Measurements from ENCODE around the gene FGB. TPM values are rescaled to one million over a fixed set of nuclear protein-coding genes. Genes with fewer than 3 reads are reported as not detected.

Gene FGB
- total and polyA plus RNA-seq, 2 of the 13 experiments (the other 11 are each of a cell fraction or from before 2014, with no cell fraction given): 226 to 784 TPM

DNA sequence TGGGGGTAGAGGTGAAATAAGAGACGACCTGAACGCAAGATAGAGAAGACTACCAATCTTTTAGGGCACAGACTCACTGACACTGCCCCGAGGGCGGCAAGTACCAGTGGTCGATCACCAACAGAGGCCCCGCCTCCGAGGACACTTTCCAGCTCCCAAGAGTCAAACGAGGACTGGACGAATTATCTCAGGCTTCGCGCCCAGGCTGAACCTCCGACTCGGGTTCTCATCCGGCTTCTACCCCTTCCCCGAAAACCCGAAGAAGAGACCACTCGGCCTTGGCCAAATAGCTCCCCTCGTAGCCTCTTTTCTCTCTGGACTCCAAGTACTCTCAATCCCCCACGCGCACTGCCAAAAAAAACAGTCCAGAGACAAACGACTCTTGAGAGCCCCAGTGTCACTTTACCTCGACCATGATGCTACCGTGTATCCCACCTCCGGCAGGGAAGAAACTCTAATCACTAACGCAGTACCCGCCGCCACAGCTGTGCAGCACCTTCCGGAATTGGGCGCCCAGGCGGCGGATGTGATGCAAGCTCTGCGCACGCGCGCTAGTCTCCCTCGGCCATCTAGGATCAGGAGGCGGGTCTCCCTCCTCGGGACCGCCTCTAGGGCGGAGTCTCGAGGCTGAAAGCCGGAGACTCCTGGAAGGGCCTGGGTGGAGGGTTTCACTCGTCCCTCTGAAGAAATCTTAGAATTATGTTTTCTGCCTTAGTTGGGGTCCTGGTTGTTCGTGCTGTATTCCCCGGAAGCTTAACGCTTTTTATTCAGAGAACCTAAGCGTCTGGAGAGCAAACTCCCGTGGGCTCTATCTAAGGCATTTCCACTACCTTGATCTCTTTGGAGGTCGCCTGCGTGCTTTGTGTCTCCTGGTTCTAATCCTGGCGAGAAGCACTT lies 12.7 kb upstream of the FGB start, which contains the start of gene PLRG1 (continued):
- TF ChIP-seq, protein P1, sequence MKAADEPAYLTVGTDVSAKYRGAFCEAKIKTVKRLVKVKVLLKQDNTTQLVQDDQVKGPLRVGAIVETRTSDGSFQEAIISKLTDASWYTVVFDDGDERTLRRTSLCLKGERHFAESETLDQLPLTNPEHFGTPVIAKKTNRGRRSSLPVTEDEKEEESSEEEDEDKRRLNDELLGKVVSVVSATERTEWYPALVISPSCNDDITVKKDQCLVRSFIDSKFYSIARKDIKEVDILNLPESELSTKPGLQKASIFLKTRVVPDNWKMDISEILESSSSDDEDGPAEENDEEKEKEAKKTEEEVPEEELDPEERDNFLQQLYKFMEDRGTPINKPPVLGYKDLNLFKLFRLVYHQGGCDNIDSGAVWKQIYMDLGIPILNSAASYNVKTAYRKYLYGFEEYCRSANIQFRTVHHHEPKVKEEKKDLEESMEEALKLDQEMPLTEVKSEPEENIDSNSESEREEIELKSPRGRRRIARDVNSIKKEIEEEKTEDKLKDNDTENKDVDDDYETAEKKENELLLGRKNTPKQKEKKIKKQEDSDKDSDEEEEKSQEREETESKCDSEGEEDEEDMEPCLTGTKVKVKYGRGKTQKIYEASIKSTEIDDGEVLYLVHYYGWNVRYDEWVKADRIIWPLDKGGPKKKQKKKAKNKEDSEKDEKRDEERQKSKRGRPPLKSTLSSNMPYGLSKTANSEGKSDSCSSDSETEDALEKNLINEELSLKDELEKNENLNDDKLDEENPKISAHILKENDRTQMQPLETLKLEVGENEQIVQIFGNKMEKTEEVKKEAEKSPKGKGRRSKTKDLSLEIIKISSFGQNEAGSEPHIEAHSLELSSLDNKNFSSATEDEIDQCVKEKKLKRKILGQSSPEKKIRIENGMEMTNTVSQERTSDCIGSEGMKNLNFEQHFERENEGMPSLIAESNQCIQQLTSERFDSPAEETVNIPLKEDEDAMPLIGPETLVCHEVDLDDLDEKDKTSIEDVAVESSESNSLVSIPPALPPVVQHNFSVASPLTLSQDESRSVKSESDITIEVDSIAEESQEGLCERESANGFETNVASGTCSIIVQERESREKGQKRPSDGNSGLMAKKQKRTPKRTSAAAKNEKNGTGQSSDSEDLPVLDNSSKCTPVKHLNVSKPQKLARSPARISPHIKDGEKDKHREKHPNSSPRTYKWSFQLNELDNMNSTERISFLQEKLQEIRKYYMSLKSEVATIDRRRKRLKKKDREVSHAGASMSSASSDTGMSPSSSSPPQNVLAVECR (CRISPR knock-in tag; IDR thresholded peaks at IDR 0.05; ENCODE audit: borderline replicate concordance): peak; percentile 79; the same call in 1 of the 2 replicates
- TF ChIP-seq, protein P2, sequence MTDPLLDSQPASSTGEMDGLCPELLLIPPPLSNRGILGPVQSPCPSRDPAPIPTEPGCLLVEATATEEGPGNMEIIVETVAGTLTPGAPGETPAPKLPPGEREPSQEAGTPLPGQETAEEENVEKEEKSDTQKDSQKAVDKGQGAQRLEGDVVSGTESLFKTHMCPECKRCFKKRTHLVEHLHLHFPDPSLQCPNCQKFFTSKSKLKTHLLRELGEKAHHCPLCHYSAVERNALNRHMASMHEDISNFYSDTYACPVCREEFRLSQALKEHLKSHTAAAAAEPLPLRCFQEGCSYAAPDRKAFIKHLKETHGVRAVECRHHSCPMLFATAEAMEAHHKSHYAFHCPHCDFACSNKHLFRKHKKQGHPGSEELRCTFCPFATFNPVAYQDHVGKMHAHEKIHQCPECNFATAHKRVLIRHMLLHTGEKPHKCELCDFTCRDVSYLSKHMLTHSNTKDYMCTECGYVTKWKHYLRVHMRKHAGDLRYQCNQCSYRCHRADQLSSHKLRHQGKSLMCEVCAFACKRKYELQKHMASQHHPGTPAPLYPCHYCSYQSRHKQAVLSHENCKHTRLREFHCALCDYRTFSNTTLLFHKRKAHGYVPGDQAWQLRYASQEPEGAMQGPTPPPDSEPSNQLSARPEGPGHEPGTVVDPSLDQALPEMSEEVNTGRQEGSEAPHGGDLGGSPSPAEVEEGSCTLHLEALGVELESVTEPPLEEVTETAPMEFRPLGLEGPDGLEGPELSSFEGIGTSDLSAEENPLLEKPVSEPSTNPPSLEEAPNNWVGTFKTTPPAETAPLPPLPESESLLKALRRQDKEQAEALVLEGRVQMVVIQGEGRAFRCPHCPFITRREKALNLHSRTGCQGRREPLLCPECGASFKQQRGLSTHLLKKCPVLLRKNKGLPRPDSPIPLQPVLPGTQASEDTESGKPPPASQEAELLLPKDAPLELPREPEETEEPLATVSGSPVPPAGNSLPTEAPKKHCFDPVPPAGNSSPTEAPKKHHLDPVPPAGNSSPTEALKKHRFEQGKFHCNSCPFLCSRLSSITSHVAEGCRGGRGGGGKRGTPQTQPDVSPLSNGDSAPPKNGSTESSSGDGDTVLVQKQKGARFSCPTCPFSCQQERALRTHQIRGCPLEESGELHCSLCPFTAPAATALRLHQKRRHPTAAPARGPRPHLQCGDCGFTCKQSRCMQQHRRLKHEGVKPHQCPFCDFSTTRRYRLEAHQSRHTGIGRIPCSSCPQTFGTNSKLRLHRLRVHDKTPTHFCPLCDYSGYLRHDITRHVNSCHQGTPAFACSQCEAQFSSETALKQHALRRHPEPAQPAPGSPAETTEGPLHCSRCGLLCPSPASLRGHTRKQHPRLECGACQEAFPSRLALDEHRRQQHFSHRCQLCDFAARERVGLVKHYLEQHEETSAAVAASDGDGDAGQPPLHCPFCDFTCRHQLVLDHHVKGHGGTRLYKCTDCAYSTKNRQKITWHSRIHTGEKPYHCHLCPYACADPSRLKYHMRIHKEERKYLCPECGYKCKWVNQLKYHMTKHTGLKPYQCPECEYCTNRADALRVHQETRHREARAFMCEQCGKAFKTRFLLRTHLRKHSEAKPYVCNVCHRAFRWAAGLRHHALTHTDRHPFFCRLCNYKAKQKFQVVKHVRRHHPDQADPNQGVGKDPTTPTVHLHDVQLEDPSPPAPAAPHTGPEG (CRISPR knock-in tag; IDR thresholded peaks at IDR 0.05): no peak
- TF ChIP-seq ZKSCAN8 (CRISPR knock-in tag; IDR thresholded peaks at IDR 0.05; ENCODE audit: borderline replicate concordance) (no peak), RARA (CRISPR knock-in tag; IDR thresholded peaks at IDR 0.05) (no peak), ATF1 (CRISPR knock-in tag; IDR thresholded peaks at IDR 0.05) (0 out of 2 replicates have a peak, but pooled peaks have one; percentile 33), ZNF501 (CRISPR knock-in tag; IDR thresholded peaks at IDR 0.05) (peak; percentile 89), ZKSCAN5 (CRISPR knock-in tag; IDR thresholded peaks at IDR 0.05) (no peak), ZNF543 (CRISPR knock-in tag; IDR thresholded peaks at IDR 0.05) (no peak)
- TF ChIP-seq, protein P3, sequence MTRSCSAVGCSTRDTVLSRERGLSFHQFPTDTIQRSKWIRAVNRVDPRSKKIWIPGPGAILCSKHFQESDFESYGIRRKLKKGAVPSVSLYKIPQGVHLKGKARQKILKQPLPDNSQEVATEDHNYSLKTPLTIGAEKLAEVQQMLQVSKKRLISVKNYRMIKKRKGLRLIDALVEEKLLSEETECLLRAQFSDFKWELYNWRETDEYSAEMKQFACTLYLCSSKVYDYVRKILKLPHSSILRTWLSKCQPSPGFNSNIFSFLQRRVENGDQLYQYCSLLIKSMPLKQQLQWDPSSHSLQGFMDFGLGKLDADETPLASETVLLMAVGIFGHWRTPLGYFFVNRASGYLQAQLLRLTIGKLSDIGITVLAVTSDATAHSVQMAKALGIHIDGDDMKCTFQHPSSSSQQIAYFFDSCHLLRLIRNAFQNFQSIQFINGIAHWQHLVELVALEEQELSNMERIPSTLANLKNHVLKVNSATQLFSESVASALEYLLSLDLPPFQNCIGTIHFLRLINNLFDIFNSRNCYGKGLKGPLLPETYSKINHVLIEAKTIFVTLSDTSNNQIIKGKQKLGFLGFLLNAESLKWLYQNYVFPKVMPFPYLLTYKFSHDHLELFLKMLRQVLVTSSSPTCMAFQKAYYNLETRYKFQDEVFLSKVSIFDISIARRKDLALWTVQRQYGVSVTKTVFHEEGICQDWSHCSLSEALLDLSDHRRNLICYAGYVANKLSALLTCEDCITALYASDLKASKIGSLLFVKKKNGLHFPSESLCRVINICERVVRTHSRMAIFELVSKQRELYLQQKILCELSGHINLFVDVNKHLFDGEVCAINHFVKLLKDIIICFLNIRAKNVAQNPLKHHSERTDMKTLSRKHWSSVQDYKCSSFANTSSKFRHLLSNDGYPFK (CRISPR knock-in tag; IDR thresholded peaks at IDR 0.05; ENCODE audit: borderline replicate concordance): peak; percentile 35; the same call in 1 of the 2 replicates
- TF ChIP-seq, protein P4, sequence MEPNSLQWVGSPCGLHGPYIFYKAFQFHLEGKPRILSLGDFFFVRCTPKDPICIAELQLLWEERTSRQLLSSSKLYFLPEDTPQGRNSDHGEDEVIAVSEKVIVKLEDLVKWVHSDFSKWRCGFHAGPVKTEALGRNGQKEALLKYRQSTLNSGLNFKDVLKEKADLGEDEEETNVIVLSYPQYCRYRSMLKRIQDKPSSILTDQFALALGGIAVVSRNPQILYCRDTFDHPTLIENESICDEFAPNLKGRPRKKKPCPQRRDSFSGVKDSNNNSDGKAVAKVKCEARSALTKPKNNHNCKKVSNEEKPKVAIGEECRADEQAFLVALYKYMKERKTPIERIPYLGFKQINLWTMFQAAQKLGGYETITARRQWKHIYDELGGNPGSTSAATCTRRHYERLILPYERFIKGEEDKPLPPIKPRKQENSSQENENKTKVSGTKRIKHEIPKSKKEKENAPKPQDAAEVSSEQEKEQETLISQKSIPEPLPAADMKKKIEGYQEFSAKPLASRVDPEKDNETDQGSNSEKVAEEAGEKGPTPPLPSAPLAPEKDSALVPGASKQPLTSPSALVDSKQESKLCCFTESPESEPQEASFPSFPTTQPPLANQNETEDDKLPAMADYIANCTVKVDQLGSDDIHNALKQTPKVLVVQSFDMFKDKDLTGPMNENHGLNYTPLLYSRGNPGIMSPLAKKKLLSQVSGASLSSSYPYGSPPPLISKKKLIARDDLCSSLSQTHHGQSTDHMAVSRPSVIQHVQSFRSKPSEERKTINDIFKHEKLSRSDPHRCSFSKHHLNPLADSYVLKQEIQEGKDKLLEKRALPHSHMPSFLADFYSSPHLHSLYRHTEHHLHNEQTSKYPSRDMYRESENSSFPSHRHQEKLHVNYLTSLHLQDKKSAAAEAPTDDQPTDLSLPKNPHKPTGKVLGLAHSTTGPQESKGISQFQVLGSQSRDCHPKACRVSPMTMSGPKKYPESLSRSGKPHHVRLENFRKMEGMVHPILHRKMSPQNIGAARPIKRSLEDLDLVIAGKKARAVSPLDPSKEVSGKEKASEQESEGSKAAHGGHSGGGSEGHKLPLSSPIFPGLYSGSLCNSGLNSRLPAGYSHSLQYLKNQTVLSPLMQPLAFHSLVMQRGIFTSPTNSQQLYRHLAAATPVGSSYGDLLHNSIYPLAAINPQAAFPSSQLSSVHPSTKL (CRISPR knock-in tag; IDR thresholded peaks at IDR 0.05): 0 out of 2 replicates have a peak, but pooled peaks have one; percentile 11
